NB4 (cell line): Measurements from ENCODE around the gene FKBP4.

Source experiments
- MAX ChIP-seq: IDR thresholded peaks from 2 replicates; pipeline ENCODE4 v1.6.1; 2011; ENCODE audit warnings: low read depth, low read length
- POLR2A ChIP-seq: IDR thresholded peaks from 2 replicates; pipeline ENCODE4 v1.6.1; 2011; ENCODE audit warnings: mild to moderate bottlenecking; ENCODE audit not compliant: insufficient read length; ENCODE audit errors: extremely low read depth

GRCh38 chr12:2792671-2793500 is 1.9 kb upstream of the FKBP4 start:
- TF ChIP-seq POLR2A, result no peak
- TF ChIP-seq MAX, result no peak
